GM21390 (cell line): ENCODE results near the gene ZNF724.
"Not testable (repeated sequence)": the region's sequence is repeated elsewhere in the genome, so short reads cannot be mapped to it uniquely, and the experiment has no call there.

Source experiments
- ATAC-seq: cut with Tn5 transposase; IDR thresholded peaks from one replicate; pipeline ENCODE4 v1.9.1; 2021; ENCODE audit not compliant: unreplicated experiment

The ZNF724 gene

GRCh38 chr19:23253256-23253655 is 3.1 kb upstream of the ZNF724 start:
- not testable (repeated sequence) for ATAC-seq

GRCh38 chr19:23241419-23241818 is 8.8 kb downstream of the ZNF724 start:
- no peak for ATAC-seq

DNA sequence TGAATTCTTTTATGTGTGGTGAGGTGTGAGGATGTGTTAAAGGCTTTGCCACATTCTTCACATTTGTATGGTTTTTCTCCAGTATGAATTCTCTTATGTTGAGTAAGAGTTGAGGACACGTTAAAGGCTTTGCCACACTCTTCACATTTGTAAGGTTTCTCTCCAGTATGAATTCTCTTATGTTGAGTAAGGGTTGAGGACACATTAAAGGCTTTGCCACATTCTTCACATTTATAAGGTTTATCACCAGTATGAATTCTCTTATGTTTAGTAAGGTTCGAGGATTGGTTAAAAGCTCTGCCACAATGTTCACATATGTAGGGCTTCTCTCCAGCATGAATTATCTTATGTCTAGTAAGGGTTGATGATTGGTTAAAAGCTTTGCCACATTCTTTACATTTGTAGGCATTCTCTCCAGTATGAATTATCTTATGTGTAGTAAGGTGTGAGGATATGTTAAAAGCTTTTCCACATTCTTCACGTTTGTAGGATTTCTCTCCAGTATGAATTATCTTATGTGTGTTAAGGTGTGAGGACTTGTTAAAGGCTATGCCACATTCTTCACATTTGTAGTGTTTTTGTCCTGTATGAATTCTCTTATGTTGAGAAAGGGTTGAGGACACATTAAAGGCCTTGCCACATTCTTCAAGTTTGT is 27.1 kb downstream of the ZNF724 start:
- no peak for ATAC-seq

- ATAC-seq: no peak
These were observed 46.3 kb downstream of the ZNF724 start for GRCh38 chr19:23203841-23204344.

- ATAC-seq: no peak
These were observed 59.9 kb downstream of the ZNF724 start for GRCh38 chr19:23190341-23190740.

DNA sequence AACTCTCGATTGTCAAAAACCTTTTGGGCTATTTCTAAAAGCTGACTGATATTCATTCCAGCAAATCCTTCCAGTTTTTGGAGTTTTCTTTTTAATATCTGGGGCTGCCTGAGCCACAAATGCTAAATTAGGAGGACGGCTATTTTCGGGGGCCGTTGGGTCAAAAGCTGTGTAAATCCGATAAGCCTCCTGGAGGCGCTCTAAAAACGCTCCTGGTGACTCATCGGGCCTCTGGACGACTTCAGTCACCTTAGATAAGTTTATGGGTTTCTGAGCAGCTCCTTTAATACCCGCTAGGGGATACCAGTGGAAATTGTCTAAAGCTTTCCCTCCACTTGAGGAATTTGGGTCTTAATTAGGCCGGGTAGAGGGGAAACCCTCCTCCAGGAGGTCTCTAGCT is 66.9 kb downstream of the ZNF724 start:
- ATAC-seq: no peak
